C4-2B (cell line): ENCODE results near the gene PRKCQ.

Experiments
- ZFX ChIP-seq: fragments of 450-650 bp; IDR thresholded peaks from 2 replicates; pipeline ENCODE4 v1.6.1; 2017
- TF ChIP-seq, protein P1 (sequence below): fragments of 450-650 bp; conservative IDR thresholded peaks from 2 replicates; pipeline ENCODE4 v1.5.1; 2017; ENCODE audit warnings: mild to moderate bottlenecking

DNA sequence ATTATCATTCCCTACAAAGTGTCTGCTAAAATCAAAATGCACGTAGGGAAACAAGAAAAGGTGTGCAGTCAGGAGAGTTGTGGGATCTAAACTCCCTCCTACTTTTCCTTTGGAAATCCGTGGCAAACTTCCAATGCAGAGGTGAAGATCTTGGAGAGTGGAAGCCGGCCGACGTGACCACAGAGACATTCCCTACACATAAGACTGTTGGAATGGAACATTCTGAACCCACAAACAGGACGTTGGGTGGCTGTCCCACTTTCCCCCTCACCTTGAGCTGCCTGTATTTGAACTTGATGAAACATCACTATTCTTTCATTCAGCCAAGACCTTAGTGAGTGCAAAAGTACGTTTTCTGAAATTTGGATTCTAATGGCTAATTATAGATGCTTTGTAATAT lies 65.9 kb downstream of the PRKCQ start:
- TF ChIP-seq, protein P1, sequence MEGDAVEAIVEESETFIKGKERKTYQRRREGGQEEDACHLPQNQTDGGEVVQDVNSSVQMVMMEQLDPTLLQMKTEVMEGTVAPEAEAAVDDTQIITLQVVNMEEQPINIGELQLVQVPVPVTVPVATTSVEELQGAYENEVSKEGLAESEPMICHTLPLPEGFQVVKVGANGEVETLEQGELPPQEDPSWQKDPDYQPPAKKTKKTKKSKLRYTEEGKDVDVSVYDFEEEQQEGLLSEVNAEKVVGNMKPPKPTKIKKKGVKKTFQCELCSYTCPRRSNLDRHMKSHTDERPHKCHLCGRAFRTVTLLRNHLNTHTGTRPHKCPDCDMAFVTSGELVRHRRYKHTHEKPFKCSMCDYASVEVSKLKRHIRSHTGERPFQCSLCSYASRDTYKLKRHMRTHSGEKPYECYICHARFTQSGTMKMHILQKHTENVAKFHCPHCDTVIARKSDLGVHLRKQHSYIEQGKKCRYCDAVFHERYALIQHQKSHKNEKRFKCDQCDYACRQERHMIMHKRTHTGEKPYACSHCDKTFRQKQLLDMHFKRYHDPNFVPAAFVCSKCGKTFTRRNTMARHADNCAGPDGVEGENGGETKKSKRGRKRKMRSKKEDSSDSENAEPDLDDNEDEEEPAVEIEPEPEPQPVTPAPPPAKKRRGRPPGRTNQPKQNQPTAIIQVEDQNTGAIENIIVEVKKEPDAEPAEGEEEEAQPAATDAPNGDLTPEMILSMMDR = no peak
- TF ChIP-seq ZFX = no peak
